Glutamatergic neuron (in vitro differentiated cells): Measurements from ENCODE around the gene SLC24A3. TPM values are rescaled to one million over a fixed set of nuclear protein-coding genes. Genes with fewer than 3 reads are reported as not detected.

ENCODE experiments used
- DNase-seq: peaks from one replicate; pipeline ENCODE4 v3.0.0; 2022
- H3K27ac Mint-ChIP-seq: one replicate; pipeline ENCODE4 v1.8.0; 2020; ENCODE audit warnings: mild to moderate bottlenecking, mixed read lengths, inconsistent platforms; ENCODE audit not compliant: unreplicated experiment
- H3K27me3 Mint-ChIP-seq: one replicate; pipeline ENCODE4 v1.8.0; 2020; ENCODE audit warnings: mild to moderate bottlenecking, moderate library complexity, mixed read lengths, inconsistent platforms; ENCODE audit not compliant: unreplicated experiment
- H3K36me3 Mint-ChIP-seq: one replicate; pipeline ENCODE4 v1.8.0; 2020; ENCODE audit warnings: mild to moderate bottlenecking, mixed read lengths, inconsistent platforms; ENCODE audit not compliant: unreplicated experiment
- H3K4me1 Mint-ChIP-seq: one replicate; pipeline ENCODE4 v1.8.0; 2020; ENCODE audit warnings: mild to moderate bottlenecking, low read depth, mixed read lengths, inconsistent platforms; ENCODE audit not compliant: unreplicated experiment
- H3K4me3 Mint-ChIP-seq: one replicate; pipeline ENCODE4 v1.8.0; 2020; ENCODE audit warnings: mild to moderate bottlenecking, mixed read lengths, inconsistent platforms; ENCODE audit not compliant: unreplicated experiment
- H3K9me3 Mint-ChIP-seq: one replicate; pipeline ENCODE4 v1.8.0; 2020; ENCODE audit warnings: mild to moderate bottlenecking, moderate library complexity, mixed read lengths, inconsistent platforms; ENCODE audit not compliant: unreplicated experiment
- CTCF ChIP-seq: fragments of 200-600 bp; sonication (generic); IDR thresholded peaks from one replicate; pipeline ENCODE4 v1.5.0; 2021; ENCODE audit not compliant: partially characterized antibody, unreplicated experiment
- total RNA-seq: library from RNA; stranded (reverse); fragmentation: NEBNext Ultra II Directional; extraction: Animal tissue kit (Norgen Biotek cat#: 25700); gene quantifications from one replicate; pipeline ENCODE4 v1.2.1, GENCODE V29; 2021; ENCODE audit not compliant: unreplicated experiment

The SLC24A3 gene
- total RNA-seq, 1 donor from 2014 or later = 9.7 TPM

GRCh38 chr20:19222520-19223040 is 10.1 kb downstream of the SLC24A3 start:
- H3K9me3 Mint-ChIP-seq = peaks cover 6% of the 10 kb centered on the region
- peaks cover 14% of the 10 kb centered on the region for H3K4me1 Mint-ChIP-seq
- no peak overlapping the region for H3K4me3 Mint-ChIP-seq
- no peak overlapping the region for H3K27ac Mint-ChIP-seq
- no peaks in the 10 kb centered on the region for H3K27me3 Mint-ChIP-seq
- peaks cover 16% of the 10 kb centered on the region for H3K36me3 Mint-ChIP-seq
- no peak for TF ChIP-seq CTCF
- DNase-seq = no peak

- Mint-ChIP-seq H3K9me3 (peaks cover 6% of the 10 kb centered on the region), H3K4me1 (peaks cover 14% of the 10 kb centered on the region), H3K36me3 (peaks cover 16% of the 10 kb centered on the region)
These were observed 11.2 kb downstream of the SLC24A3 start for GRCh38 chr20:19223640-19224039.

GRCh38 chr20:19231359-19232035 is 19.1 kb downstream of the SLC24A3 start:
- Mint-ChIP-seq H3K36me3 (peaks cover 6% of the 10 kb centered on the region), H3K27ac (no peak overlapping the region), H3K4me1 (peaks cover 2% of the 10 kb centered on the region), H3K4me3 (no peak overlapping the region), H3K9me3 (no peaks in the 10 kb centered on the region), H3K27me3 (no peaks in the 10 kb centered on the region)
- no peak for DNase-seq
- TF ChIP-seq CTCF = no peak

More at GRCh38 chr20:19223640-19224039, 11.2 kb downstream of the SLC24A3 start:
- Mint-ChIP-seq H3K27ac (no peak overlapping the region), H3K4me3 (no peak overlapping the region), H3K27me3 (no peaks in the 10 kb centered on the region)
- no peak for TF ChIP-seq CTCF
- no peak for DNase-seq

GRCh38 chr20:19232997-19233794 is 20.8 kb downstream of the SLC24A3 start:
- no peak overlapping the region for H3K4me3 Mint-ChIP-seq
- H3K27me3 Mint-ChIP-seq = peaks cover 4% of the 10 kb centered on the region
- DNase-seq = no peak
- H3K27ac Mint-ChIP-seq = no peak overlapping the region
- H3K9me3 Mint-ChIP-seq = peaks cover 7% of the 10 kb centered on the region
- H3K4me1 Mint-ChIP-seq = peaks cover 10% of the 10 kb centered on the region
- no peak for TF ChIP-seq CTCF
- no peaks in the 10 kb centered on the region for H3K36me3 Mint-ChIP-seq
